ENCODE data around the gene TBX1.

Gene TBX1

DNA sequence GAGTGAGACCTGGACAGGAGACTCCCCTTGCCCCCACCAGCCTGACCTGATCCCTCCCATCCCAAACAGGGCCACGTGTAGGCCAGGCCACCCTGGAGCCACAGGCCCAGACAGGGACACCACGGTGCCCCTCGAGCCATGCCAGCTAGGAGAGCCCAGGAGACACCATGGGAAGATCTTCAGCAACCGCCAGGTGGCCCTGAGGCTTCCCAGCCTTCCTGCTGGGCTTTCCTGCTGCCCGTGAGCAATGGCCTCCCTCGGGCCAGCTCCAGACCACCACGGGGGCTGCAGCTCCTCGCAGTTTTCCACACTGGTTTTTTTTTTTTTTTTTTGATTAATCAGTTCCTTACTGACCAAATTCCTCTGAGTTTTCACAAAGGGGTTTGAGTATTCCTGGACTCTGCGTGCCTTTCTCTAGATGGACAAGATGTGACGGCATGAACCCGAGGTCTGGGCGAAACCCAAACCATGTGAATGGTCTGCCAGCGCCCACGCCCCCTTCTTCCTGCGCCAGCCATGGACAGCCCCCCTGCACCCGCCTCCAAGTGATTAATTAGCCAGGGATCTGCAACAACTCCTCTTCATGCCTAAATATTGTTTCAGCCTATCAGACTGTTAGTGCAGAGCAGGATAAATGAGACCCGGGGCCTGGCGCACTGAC is 40.9 kb downstream of the TBX1 start:
- no peak for DNase-seq

DNA sequence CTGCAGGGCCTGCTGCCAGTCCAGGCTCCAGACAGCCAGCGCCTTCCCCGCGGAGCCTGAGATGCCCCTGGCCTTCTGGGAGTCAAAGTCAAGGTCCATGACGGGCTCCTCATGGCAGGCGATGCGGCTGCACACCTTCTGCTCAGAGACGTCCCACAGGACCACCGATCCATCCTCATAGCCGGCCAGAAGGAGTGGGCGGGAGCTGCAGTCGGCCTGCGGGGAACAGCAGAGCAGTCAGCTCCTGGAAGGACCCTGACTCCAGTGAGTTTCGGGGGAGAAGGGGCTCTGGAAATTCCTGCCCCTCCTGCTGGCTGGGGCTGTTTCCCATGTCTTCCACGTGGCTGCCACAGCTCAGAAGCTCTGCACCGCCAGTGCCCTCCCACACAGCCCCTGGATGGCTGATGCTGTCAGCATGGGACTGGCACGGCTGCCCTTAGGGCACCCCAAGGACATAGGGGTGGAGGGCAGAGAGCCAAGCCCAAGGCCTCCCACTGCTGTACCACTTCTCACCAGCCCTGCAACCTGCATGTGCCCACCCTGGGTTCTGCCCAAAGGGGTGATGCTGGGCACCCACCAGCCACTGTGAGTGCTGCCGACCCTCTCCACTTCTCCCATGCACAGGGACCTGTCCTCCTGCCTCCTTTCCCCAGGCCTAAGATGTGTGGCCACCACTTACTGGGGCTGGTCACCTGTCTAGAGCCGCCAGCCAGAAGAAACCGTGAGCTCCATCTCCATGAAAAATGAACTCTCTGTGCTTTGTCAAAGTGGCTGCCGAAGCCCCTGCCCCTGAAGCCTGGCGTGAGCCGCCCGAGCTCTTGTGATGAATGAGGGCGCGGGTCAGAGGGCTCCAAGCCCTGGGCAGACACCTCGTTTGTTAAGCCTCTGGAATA is 41.7 kb downstream of the TBX1 start:
- DNase-seq, result no peak

DNA sequence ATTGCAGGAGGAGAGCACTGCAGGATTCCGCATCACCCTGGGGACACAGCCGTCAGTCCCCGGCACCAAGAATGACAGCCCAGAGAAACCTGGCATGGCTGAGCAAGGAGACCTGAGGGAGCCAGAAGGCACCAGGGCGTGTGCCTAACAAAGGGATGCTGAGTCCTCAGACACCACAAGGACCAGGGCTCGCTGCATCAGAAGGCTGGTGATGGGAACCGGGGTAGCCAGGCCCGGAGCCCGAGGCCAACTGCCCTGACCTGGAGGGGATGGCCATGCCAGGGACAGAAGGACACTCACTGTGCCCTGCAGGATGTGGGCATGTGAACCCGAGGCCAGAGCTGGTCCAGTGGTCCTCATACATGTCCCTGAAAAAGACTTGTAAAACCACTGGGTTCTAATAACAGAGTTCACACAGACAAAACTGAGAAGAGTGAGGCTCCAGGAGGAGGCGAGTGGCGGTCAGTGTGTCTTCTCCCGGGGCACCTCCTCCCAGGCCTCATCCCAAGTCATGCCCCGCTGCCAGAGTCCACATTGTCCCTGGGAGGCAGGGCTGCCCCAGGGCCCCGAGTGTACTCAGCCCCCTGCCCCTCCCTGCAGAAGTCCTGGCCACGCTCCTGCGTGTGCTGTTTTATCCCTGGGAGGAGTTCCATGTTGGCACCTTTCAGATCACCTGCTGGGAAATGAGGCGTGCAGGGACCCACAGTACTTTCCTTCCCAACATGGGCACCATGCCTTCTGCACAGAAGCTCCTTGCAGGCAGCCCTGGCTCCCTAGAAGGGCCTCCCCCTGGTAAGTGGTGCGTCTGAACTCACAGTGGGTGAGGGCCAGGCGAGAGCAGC is 42.5 kb downstream of the TBX1 start:
- no peak for DNase-seq

DNA sequence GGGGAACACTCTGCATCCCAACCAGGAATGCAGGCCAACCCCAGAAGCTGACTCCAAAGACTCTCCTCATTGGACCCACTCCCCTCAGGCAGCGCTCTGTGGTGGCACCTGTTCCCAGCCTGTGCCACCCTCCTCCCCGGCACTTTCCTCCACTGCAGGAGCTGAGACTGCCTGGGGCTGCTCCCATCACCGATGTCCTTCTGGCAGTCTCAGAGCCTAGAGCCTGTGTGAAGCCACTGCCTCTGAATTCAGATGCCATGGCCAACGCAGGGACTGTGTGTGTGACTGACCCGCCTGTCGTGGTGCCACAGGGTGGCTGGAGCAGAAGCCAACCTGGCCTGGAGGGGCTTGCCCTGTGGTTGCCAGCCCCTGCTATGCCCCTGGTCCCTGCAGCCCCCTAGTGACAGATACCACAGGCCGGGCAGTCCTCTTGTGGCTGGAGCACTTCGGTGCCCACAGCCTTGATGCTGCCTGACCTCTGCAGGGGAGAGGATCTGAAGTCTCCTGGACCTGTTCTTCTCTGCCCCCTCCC is 43.2 kb downstream of the TBX1 start:
- DNase-seq, result no peak

DNA sequence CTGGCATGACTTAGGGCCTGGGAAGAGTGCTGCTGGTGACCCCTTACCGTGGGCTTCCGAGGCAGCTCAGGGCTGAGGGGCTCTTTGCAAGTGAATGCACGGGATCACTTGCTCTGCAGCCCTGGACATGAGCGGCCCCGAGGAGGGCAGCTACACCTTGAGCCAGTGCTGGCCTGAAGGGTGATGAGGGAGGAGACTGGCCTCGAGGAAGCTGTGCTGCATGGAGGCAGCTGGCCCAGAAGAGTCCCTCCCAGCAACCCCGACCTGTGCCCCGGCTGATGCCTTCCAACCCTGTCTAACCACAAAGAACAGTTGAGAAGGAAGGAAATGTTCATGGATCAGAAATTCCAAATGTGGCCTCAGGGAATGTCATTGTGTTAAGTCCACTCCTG is 45.2 kb downstream of the TBX1 start:
- DNase-seq, result no peak

DNA sequence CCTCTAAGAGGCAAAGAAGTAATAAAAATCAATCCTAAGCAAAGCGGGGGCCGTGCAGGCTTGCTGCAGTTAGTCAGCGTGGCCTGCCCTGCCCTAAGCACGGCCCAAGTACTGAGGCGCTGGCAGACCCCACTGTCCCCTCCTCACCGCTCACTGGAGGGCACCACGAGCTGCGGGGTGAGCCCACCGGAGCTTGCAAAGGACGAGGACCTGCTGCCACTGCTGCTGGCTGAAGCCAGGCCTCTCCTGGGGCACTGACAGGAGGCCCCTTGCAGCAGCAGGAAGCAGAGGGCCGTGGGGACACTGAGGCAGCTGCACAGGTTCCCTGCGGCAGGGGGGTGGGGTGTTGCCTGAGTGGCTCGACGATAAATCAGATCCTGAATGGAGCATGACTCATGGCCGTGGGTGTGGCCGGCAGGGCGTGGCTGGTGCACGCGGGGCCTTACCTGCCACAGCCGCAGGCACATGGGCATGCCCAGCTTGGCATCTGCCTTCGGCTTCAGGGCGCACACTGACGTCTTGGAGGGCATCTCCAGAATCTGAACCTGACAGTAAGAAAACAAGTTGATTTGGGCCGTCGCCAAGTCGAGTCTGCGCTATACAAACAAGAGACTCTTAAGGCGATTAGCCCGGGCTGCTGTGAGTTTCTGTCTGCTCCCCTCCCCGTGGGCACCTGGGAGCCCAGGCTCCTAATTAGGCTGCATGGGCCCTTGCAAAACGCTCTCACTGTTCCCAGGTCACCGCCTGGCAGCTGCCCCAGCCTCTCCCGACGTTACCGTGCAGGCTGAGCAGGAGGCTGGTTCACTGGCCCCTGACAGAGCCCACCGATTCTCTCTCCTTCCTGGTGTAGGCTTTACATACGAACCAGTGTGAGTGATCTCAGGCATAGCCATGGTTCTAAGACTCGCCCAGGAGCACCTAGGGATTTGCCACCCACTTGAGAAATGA is 45.9 kb downstream of the TBX1 start:
- no peak for DNase-seq

DNA sequence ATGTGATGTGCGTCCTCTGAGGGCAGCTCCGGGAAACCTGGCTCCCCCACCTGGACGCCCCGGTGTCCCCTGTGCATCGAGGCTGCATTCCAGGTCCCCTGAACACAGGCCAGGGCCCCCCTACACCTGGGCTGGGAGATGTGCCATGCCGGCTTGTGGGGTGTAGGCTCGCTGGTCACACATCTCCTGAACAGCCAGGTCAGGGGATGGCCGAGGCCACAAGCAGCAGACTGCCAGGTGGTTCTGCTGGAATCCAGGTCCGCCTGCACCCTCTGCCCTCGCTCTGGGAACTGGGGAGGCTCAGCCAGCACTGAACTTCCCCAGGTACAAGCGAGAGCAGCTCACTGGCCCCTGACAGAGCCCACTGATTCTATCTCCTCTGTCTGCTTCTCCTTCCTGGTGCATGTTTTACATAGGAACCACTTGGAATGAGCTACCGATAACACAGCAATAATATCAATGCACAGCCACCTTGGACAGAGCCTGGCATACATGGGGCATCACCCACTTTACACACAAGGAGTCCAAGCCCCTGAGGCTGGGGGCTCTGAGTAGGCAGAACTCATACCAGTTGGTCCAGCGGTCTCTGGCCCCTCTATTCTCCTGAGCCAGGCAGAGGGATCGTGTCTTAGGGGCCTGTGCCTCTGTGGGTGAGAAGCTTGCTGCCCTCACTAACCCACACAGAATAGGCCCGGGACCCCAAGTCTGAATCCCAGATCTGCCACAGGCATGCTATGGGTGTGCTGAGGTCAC is 46.8 kb downstream of the TBX1 start:
- no peak for DNase-seq

DNA sequence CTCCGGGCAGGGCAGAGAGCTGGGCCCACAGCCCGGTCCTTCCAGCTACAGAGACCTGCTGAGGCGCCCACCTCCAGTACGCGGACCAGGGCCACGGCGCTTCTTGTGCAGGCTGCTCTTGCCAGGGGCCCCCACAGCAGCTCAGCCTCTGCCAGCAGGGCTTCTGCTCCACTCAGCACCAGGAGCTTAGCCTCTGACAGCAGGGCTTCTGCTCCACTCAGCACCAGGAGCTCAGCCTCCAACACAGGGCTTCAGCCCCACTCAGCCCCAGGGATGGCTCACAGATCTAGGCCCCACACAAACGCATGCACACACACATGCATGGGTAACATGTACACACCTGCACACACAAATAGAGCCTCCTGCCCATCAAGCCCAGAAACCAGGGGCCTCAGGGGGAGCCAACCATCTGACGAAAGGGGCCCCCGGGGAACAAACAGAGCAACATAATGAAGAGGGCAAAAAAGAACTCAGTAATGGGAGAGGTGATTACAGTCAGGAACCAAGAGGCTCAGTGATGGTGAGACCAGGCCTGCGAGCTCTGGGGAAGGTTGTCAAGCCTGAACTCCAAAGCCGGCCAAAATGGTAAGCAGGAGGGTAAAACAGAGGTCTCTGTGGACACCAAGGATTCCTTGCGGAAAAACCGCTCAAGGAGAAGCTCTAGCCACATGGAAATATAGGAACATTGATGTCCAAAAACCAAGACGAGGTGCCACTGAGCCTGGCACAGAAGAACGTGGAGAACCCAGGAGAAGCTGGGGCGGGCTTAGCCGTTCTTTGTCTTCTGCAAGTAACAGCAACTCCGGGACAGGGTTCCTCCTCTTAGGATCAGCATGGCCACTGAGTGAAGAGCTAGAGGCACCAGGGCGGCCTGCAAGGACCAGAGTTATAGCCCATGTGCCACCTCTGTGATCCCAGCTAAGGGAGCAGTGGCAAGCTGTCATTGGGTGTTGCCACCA is 47.6 kb downstream of the TBX1 start:
- DNase-seq, result no peak

DNA sequence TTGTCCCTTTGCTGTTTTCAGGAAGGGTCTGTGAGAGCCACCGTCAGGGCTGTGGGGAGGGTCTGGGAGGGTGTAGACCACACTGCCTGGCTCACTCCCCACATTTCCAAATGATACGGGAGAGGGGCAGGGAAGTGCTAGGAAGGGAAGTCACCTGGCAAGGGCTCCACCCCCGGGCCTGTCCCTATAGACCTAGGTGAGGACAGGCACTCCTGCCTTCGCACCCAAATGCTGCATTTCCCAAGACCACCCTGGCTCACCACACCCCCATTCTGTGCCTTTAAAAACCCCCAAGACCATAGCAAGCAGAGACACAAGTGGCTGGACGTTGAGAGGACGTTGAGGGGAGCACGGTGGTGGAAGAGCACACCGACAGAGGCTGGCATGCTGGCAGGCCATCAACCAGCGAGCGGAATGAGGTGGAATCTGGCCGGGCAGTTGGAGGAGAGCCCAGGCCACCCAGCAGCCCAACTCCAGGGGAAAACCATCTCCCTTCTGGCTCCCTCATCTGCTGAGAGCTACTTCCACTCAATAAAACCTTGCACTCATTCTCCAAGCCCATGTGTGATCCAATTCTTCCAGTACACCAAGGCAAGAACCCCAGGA is 48.4 kb downstream of the TBX1 start:
- DNase-seq, result no peak

DNA sequence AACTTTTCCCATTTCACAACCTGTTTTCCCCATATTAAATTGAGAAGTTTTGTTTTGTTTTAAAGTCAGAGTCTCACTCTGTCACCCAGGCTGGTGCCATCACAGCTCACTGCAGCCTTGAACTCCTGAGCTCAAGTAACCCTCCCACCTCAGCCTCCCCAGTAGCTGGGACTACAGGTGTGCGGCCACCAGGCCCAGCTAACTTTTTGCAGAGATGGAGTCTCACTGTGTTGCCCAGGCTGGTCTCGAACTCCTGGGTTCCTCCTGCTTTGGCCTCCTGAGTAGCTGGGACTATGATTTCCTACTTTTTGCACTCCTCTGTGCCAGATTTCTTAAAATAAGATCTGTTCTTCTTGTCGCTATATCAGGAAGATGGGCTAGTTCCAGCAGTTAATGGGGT is 49.2 kb downstream of the TBX1 start:
- DNase-seq, result no peak

DNA sequence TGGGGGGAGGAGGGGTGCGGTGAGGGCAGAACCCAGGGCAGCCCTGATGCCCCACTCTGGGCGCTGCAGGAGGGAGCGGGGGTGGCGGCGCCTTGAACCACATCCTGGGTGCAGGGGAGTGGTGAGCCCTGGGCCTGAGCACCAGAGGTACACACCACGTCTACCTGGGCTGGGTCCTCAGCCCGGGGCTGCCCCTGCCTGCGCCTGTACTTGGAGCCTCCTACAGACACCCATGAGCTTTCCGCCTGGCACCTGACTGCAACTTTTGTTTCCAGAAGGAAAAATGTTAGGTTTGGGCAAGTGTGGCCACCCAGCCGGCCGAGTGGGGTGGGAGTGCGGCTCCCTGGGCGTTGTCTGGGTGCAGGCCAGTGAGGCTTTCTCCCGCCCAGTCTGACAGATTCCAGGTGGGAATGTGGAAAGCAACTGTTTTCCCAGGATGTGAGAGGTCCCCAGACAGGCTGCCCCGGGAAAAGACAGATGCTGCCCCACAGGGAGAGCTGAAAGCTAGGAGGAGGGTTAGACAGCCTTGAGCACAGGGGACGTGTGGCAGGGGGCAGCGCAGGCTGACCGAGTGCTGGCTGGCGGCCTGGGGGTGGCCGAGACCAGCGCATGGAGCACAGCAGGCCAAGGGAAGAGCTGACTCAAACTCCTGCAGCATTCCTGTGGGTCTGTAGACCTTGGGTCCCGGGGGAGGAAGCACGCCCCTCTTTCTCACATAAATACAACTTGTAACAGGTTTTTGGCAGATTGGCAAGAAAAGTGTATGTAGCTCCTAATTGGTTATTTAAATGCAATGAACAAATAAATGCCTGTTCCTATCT is 50.0 kb downstream of the TBX1 start:
- no peak for DNase-seq

DNA sequence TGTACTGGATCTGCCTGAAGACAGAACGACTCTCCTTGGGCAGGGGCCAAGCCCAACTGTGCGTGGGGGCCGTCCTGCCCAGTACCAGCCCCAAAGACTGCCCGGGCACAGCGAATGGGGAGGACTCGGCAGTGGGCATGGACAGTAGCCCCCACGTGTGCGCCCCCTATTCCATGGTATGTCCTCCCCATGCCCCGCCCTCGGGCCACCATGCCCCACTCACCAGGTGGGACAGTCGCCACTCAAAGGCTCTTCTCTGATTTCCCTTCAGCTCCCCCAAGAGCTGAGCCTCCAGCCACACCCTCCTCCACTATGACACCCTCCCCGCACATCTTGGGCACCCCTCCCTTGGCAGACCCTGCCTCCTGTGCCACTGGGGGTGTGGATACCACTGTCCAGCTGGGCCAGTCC is 50.6 kb downstream of the TBX1 start:
- DNase-seq, result no peak

DNA sequence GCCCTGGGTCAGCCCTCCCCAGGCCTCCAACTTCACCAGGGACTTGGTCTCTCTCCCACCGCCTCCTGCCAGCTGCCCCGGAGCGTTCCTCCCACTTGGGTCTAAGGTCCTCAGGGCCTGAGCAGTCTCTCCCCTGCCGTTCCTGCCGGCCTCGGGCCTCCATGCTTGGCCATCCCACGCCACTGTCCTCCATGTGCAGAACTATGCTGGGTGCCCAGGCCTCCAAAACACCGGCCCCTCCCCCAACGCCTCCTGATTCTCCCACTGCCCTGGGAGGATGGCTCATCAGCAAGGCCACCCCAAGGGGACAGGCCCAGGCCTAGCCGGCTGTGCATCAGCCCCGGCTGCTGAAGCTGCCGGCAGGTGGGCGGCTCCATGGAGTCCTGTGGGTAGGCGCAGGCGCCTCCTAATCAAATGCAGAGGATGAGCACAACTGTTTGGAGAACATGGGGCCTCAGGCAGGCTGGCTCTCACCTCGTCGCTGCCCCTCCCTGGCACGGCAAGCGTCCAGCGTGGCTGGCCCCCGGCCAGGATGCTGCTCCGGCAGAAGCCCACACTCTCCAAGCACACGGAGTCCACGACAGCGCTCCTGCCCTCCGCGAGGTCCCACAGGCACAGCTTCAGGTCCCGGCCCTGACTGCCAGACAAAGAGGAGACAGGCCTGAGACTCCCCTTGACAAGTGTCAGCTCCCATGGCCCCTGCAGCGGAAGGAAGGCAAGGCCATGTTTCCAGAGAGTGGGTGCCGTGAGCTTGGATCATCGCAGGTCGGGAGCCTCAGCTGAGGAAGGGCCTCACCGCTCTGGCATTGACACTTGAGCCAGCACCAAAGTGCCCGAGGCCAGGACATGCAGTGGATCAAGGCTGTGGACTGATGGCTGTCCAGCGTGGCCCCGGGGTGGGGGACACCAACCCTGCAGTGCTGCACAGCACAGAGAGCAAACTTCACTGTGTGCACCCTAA is 51.5 kb downstream of the TBX1 start:
- DNase-seq, result no peak

DNA sequence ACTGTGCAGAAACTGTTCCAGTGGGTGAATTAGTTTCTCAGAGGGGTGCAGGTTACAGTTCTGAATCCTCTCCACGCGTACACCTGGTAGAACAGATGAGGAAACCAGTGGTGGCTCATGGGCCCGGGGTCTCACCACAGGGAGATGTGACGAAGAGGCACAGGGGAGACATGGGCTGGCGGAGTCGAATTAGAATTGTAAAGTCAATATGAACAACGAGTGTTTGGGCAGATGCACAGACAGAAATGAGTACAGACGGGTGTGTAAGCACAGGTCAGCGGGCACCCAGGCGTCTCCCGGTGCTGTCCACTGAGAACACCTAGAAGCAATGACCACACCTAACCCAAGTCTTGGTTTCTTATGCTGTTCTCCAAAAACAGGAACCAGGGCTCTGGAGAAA is 52.3 kb downstream of the TBX1 start:
- no peak for DNase-seq

DNA sequence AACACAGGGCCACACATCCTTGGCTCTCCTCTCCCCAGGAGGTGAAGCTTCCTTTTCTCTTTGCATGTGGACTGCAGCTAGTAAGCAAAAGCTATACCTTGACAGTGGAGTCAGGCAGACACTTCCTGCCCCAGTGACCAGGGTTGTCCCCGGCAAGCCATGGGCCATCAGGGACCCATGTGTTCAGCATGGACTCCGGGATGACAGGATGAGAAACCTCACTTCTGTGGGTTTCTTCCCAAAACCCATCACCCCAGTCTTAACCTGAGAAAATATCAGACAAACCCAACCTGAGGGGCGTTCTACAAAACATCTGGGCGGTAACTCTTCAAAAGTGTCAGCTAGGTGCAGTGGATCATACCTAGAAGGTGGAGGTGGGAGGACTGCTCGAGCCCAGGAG is 53.9 kb downstream of the TBX1 start:
- no peak for DNase-seq

DNA sequence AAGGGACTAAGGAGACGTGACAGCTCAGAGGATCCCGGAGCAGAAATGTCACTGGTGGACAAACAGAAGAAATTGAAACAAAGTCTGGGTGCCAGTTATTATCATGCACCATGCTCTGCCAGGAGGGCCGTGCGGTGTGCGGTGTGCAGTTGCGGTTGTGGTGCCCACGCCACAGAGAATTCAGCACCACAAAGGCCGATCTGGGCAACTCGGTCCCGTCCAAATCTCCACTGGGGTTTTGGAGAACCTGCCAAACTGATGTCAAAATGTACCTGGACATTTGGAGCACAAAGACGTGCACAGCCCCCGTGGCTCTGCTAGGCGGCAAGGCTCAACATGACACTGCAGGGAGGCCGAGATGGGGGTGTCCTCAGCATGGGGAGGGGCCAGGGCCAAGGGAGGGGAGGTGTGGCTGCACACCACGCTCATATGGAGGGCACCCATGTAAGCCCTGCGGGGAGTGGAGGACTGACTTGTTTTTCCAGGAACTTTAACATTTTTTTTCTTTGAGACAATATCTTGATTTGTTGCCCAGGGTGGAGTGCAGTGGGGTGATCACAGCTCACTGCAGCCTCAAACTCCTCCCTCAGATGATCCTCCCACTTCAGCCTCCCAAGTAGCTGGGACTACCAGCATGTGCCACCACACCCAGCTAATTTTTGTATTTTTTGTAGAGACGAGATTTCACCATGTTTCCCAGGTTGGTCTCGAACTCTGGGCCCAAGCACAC is 54.7 kb downstream of the TBX1 start:
- DNase-seq, result no peak

DNA sequence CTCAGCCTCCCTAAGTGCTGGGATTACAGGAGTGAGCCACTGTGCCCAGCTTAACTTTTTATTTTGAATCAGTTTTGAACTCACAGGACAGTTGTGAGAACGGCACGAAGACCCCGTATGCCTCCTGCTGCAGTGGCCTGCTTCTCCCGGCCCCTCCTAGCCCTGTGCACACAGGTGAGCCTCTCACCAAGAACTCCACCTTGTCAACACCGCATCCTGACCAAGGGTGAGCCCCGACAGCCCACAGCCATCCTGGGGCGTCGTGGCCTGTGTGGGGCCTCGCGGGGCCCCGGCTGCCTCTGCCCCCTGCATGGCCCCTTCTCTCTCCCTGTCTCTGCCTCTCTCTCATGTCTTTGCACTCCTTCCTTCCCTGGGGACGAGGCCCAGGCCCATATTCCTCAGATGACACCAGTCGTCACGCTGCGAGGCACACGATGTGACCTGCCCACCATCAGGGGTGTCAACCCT is 55.3 kb downstream of the TBX1 start:
- DNase-seq, result no peak
